Activated naive CD4-positive, alpha-beta T cell treated with anti-CD3 and anti-CD28 coated beads, Interleukin-2, amount 50 U/mL, for 72 hours (primary cell): Measurements from ENCODE around the gene CD180. TPM values are rescaled to one million over a fixed set of nuclear protein-coding genes. Genes with fewer than 3 reads are reported as not detected.
A peak's percentile ranks its signal among the peaks of the same experiment; 100 is the strongest.
"Not testable (repeated sequence)": the region's sequence is repeated elsewhere in the genome, so short reads cannot be mapped to it uniquely, and the experiment has no call there.

Source experiments
- ATAC-seq, 2 donors: fragments of 150-1000 bp; cut with Tn5 transposase; 2 replicates each; pipeline ENCODE4 v1.10.0; 2021; ENCODE audit warnings: mild to moderate bottlenecking in 2 of 2, moderate library complexity in 2 of 2
- DNase-seq, 2 donors: peaks; one replicate each; pipeline ENCODE4 v3.0.0; 2021 to 2022; ENCODE audit warnings: low spot score in 2 of 2
- H3K27ac Mint-ChIP-seq, 2 donors: one replicate each; pipeline ENCODE4 v1.8.0; 2022; ENCODE audit warnings: mild to moderate bottlenecking in 2 of 2, mixed read lengths in 2 of 2
- H3K36me3 Mint-ChIP-seq, 2 donors: one replicate each; pipeline ENCODE4 v1.8.0; 2022; ENCODE audit warnings: mixed read lengths in 2 of 2
- H3K9me3 Mint-ChIP-seq, 2 donors: one replicate each; pipeline ENCODE4 v1.8.0; 2022; ENCODE audit warnings: mixed read lengths in 2 of 2
- total RNA-seq, 2 donors: library from RNA; stranded (reverse); gene quantifications; one replicate each; pipeline ENCODE4 v1.2.3, GENCODE V29; 2022

Gene CD180
- total RNA-seq, 2 donors from 2014 or later: not detected

DNA sequence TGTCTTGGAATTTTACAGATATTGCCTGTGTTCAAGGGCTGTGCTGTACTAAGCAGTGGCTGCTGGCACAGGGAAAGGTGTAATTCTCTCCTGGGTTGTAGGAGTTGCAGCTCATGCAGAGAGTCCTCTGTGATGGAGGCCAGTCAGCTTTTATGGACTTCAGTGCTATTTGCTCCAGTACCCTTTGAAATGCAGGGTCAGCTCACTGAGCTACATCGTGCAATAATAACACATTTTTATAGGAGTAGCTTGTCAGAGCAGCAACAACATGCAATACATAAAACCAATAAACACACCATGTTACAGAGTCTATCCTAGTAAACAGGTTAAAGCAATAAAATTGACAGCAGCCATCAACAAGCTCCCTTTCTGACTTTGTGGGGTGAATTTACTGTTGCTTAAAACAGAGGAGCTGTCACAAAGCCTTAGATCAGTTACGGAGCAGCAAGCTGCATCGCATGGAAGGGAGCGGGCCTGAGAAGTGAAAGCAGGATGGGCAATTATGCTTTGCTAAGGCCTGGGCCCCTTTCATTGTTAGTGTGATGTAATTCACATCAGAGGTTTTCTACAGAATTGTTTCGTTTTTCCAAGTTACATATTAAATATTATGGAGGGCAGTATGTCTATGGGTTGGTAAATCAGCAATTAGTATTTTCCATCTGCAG is 16.8 kb downstream of the CD180 start:
- Mint-ChIP-seq H3K36me3 (peaks cover 13 to 37% of the 10 kb centered on the region in 2 donors), H3K27ac (no peak overlapping the region), H3K9me3 (peaks cover 12 to 49% of the 10 kb centered on the region in 2 donors)
- ATAC-seq (no peak), DNase-seq (no peak)

GRCh38 chr5:67178966-67179365 is 17.6 kb downstream of the CD180 start:
- H3K27ac Mint-ChIP-seq: no peak overlapping the region
- peaks cover 13 to 37% of the 10 kb centered on the region in 2 donors for H3K36me3 Mint-ChIP-seq
- ATAC-seq (no peak), DNase-seq (no peak)
- peaks cover 12 to 49% of the 10 kb centered on the region in 2 donors for H3K9me3 Mint-ChIP-seq

DNA sequence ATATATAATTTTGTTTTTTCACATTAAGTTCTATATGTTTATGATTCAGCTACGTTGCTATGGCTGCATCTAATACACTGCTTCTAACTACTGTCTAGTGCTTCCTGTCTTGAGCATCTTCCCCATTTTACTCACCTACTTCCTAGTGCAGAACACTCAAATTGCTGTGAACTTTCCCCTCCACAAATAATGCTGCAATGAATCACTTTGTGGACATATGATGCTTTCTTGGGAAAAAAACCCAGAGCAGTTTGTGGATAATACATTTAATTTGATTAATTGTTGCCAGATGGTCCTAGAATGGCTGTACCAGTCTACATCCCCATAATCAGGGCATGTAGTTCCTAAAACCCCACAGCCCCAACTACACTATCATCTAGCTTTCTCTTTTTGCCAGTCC is 18.5 kb downstream of the CD180 start:
- H3K36me3 Mint-ChIP-seq: peaks cover 13 to 37% of the 10 kb centered on the region in 2 donors
- peak; percentile 31 to 61 for ATAC-seq
- peaks cover 12 to 49% of the 10 kb centered on the region in 2 donors for H3K9me3 Mint-ChIP-seq
- H3K27ac Mint-ChIP-seq: peak overlapping the region in 1 of 2 donors; percentile 5
- no peak for DNase-seq

GRCh38 chr5:67176936-67177335 is 19.7 kb downstream of the CD180 start:
- Mint-ChIP-seq H3K27ac (no peak overlapping the region), H3K36me3 (peaks cover 13 to 37% of the 10 kb centered on the region in 2 donors), H3K9me3 (peaks cover 12 to 49% of the 10 kb centered on the region in 2 donors)
- ATAC-seq (no peak), DNase-seq (no peak)

- H3K9me3 Mint-ChIP-seq: peaks cover 12 to 32% of the 10 kb centered on the region in 2 donors
- no peak overlapping the region for H3K27ac Mint-ChIP-seq
- peaks cover 13 to 37% of the 10 kb centered on the region in 2 donors for H3K36me3 Mint-ChIP-seq
- ATAC-seq: peak; percentile 74 to 94
- DNase-seq: no peak
Observed at GRCh38 chr5:67173959-67174358, 22.6 kb downstream of the CD180 start.

- H3K27ac Mint-ChIP-seq, ATAC-seq, DNase-seq: not testable (repeated sequence)
- H3K9me3 Mint-ChIP-seq: peaks cover 12 to 29% of the 10 kb centered on the region in 2 donors
- H3K36me3 Mint-ChIP-seq: peaks cover 13 to 35% of the 10 kb centered on the region in 2 donors
Observed at GRCh38 chr5:67173351-67173750, 23.2 kb downstream of the CD180 start.

DNA sequence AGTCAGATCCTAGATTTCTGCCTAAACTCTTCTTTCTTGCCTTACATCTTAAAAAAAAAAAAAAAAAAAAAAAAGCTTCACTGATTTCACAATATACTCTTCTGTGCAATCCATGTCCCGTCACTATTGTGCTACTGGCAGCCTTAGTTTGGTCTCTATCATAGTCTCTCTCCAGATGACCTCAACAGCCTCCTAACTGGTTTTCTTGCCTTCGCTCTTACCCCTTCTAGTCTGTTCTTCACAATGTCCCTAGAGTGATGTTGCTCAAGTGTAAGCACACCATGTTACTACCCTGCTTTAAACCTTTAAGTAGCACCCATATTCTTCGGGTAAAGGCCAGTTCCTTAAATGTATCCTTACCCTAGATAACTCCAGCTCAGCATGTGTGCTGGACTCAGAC is 25.8 kb downstream of the CD180 start:
- H3K36me3 Mint-ChIP-seq: peaks cover 10 to 23% of the 10 kb centered on the region in 2 donors
- peaks cover 3 to 8% of the 10 kb centered on the region in 2 donors for H3K9me3 Mint-ChIP-seq
- no peak for DNase-seq
- no peak for ATAC-seq
- H3K27ac Mint-ChIP-seq: no peak overlapping the region

DNA sequence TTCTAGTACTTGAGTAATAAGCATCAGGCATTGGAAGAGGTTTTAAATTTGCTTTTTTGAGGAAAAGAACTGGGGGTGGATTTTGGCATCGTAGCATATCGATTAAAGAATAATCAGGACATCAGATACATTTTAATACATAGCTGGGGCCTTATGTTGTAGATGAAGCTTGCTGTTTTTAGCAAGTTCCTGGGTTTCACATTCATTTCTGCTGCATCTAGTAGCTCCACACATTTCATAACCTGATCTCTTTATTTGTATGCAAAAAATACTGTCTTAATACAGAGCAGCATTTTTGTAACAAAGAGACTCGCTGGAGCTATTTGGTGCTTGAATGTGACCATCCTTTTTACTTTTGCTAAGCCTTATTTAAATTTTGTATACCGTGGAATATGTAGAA is 28.5 kb downstream of the CD180 start:
- DNase-seq (no peak), ATAC-seq (no peak)
- H3K9me3 Mint-ChIP-seq: no peaks in the 10 kb centered on the region
- H3K36me3 Mint-ChIP-seq: peaks cover 22 to 33% of the 10 kb centered on the region in 2 donors
- peak overlapping the region in 1 of 2 donors; percentile 93 for H3K27ac Mint-ChIP-seq

DNA sequence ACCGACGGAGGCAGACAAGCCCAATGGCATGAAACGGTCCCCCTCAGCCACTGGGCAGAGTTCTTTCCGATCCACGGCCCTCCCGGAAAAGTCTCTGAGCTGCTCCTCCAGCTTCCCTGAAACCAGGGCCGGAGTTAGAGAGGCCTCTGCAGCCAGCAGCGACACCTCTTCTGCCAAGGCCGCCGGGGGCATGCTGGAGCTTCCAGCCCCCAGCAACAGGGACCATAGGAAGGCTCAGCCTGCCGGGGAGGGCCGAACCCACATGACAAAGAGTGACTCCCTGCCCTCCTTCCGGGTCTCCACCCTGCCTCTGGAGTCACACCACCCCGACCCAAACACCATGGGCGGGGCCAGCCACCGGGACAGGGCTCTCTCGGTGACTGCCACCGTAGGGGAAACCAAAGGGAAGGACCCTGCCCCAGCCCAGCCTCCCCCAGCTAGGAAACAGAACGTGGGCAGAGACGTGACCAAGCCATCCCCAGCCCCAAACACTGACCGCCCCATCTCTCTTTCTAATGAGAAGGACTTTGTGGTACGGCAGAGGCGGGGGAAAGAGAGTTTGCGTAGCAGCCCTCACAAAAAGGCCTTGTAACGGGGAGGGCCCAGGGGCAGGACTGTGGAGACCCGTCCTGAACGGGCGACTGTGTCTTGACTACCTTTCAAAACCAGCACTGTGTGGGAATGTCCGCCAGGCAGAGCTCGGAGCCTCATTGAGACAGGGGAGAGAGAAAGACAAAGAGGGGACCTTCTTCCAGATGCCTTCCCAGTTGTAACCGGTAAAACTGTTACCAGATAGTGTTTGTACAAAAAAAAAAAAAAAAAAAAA is 29.9 kb downstream of the CD180 start:
- H3K9me3 Mint-ChIP-seq: no peaks in the 10 kb centered on the region
- peak; percentile 73 to 85 for DNase-seq
- H3K27ac Mint-ChIP-seq: peak overlapping the region; percentile 93 to 95
- peak; percentile 74 to 89 for ATAC-seq
- H3K36me3 Mint-ChIP-seq: peaks cover 22 to 42% of the 10 kb centered on the region in 2 donors

DNA sequence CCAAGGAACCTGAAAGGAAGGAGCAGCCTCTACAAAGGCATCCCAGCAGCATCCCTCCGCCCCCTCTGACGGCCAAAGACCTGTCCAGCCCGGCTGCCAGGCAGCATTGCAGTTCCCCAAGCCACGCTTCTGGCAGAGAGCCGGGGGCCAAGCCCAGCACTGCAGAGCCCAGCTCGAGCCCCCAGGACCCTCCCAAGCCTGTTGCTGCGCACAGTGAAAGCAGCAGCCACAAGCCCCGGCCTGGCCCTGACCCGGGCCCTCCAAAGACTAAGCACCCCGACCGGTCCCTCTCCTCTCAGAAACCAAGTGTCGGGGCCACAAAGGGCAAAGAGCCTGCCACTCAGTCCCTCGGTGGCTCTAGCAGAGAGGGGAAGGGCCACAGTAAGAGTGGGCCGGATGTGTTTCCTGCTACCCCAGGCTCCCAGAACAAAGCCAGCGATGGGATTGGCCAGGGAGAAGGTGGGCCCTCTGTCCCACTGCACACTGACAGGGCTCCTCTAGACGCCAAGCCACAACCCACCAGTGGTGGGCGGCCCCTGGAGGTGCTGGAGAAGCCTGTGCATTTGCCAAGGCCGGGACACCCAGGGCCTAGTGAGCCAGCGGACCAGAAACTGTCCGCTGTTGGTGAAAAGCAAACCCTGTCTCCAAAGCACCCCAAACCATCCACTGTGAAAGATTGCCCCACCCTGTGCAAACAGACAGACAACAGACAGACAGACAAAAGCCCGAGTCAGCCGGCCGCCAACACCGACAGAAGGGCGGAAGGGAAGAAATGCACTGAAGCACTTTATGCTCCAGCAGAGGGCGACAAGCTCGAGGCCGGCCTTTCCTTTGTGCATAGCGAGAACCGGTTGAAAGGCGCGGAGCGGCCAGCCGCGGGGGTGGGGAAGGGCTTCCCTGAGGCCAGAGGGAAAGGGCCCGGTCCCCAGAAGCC is 30.8 kb downstream of the CD180 start:
- Mint-ChIP-seq H3K9me3 (no peaks in the 10 kb centered on the region), H3K36me3 (peaks cover 22 to 42% of the 10 kb centered on the region in 2 donors)
- DNase-seq: peak; percentile 76 to 79

DNA sequence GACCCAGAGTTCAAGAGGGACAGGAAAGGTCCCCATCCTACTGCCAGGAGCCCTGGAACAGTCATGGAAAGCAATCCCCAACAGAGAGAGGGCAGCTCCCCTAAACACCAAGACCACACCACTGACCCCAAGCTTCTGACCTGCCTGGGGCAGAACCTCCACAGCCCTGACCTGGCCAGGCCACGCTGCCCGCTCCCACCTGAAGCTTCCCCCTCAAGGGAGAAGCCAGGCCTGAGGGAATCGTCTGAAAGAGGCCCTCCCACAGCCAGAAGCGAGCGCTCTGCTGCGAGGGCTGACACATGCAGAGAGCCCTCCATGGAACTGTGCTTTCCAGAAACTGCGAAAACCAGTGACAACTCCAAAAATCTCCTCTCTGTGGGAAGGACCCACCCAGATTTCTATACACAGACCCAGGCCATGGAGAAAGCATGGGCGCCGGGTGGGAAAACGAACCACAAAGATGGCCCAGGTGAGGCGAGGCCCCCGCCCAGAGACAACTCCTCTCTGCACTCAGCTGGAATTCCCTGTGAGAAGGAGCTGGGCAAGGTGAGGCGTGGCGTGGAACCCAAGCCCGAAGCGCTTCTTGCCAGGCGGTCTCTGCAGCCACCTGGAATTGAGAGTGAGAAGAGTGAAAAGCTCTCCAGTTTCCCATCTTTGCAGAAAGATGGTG is 31.6 kb downstream of the CD180 start:
- DNase-seq (no peak), ATAC-seq (no peak)
- Mint-ChIP-seq H3K27ac (peak overlapping the region; percentile 88 to 93), H3K36me3 (peaks cover 22 to 42% of the 10 kb centered on the region in 2 donors), H3K9me3 (no peaks in the 10 kb centered on the region)

More for the DNA sequence above, 30.8 kb downstream of the CD180 start:
- peak; percentile 70 to 84 for ATAC-seq
- peak overlapping the region; percentile 93 to 99 for H3K27ac Mint-ChIP-seq

- Mint-ChIP-seq H3K9me3 (no peaks in the 10 kb centered on the region), H3K27ac (peak overlapping the region; percentile 88 to 93), H3K36me3 (peaks cover 22 to 42% of the 10 kb centered on the region in 2 donors)
- ATAC-seq (no peak), DNase-seq (no peak)
Observed at GRCh38 chr5:67163863-67164595, 32.6 kb downstream of the CD180 start.

GRCh38 chr5:67163231-67163756 is 33.3 kb downstream of the CD180 start:
- Mint-ChIP-seq H3K27ac (peak overlapping the region; percentile 15 to 65), H3K36me3 (peaks cover 22 to 42% of the 10 kb centered on the region in 2 donors), H3K9me3 (no peaks in the 10 kb centered on the region)
- ATAC-seq (no peak), DNase-seq (no peak)

- DNase-seq: no peak
- Mint-ChIP-seq H3K9me3 (no peaks in the 10 kb centered on the region), H3K27ac (no peak overlapping the region), H3K36me3 (peaks cover 13 to 30% of the 10 kb centered on the region in 2 donors)
- ATAC-seq: no peak
Observed at GRCh38 chr5:67161767-67162166, 34.8 kb downstream of the CD180 start.

DNA sequence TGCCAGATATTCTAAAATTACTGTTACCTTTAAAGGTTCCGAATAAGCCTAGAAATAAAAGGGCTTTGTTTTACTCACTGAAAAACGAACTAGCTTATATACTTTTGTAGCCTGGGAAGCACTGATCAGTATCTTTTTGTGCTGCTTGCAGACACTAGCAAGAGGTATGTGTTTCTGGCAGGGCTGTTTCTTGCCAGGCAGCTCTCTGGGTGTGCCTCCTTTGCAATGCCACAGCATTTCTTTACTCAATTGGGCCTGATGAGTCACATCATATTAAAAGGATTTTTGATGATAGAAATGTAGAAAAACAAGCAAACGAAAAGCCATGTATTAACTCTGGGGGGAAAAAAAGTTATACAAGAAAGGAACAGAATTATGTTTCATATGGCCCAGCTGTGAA is 35.6 kb downstream of the CD180 start:
- H3K36me3 Mint-ChIP-seq: peaks cover 12 to 28% of the 10 kb centered on the region in 2 donors
- H3K9me3 Mint-ChIP-seq: no peaks in the 10 kb centered on the region
- DNase-seq: no peak
- peak overlapping the region in 1 of 2 donors; percentile 53 for H3K27ac Mint-ChIP-seq
- ATAC-seq: peak in 1 of 2 donors; percentile 34
